ENCODE measurements around the gene DLGAP1.
"Not testable (repeated sequence)": the region's sequence is repeated elsewhere in the genome, so short reads cannot be mapped to it uniquely, and the experiment has no call there.

The DLGAP1 gene

DNA sequence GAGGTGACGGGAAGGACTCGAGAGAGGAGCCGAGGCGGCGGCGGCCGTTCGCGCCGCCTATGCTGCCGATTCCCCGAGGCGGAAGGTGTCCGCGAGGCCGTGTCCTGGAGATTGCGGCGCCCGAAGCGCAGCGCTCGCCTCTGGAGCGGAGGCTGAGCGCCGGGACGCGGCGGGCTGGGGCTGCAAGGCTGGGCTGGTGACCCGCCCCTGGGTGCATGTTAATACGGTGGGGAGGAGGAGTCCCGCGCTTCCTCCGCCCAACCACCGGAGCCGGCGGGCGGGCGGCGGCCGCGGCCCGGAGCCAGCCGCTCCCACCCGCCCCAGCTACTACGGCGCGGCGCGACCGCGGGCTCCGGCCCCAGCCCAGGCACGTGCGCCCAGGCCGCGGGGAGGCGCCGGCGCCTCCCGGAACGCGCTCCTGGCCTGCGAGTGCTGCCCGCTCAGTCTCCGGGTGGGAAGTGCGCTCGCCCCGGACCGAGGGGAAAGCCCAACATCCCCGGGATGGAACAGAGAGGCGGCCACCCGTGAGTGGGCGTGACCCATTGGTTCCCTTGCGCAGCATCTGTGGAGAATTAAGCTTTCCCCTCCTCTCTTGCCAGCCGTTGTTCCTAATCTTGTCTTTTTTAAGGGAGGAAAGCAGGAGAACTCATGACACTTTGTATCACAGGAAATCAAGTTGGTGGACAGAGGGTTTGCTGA lies at the start of gene DLGAP1:
Gene DLGAP1 (minus strand): TSS at position 195 of the 699 bp plus-strand sequence.
- TF ChIP-seq CTCF (IDR thresholded peaks at IDR 0.05) = no peak
- H3K9me3 Mint-ChIP-seq = no peaks in the 10 kb centered on the region
- peak within 1 kb of the TSS; percentile 91 for H3K4me3 Mint-ChIP-seq
- peak; percentile 84 for DNase-seq
- H3K4me1 Mint-ChIP-seq = peaks cover 23% of the 10 kb centered on the region
- no peaks in the 10 kb centered on the region for H3K36me3 Mint-ChIP-seq (ENCODE audit: low read depth)
- peak within 1 kb of the TSS; percentile 49 for H3K27ac Mint-ChIP-seq
- H3K27me3 Mint-ChIP-seq (ENCODE audit: low read depth, poor library complexity) = peaks cover 10% of the 10 kb centered on the region

GRCh38 chr18:4494703-4495284 lies 39.7 kb upstream of the DLGAP1 start:
- not testable (repeated sequence) for DNase-seq; H3K27me3 Mint-ChIP-seq (ENCODE audit: low read depth, poor library complexity); H3K4me1 Mint-ChIP-seq; H3K4me3 Mint-ChIP-seq; H3K27ac Mint-ChIP-seq; H3K36me3 Mint-ChIP-seq (ENCODE audit: low read depth)
- peaks cover 17% of the 10 kb centered on the region for H3K9me3 Mint-ChIP-seq

DNA sequence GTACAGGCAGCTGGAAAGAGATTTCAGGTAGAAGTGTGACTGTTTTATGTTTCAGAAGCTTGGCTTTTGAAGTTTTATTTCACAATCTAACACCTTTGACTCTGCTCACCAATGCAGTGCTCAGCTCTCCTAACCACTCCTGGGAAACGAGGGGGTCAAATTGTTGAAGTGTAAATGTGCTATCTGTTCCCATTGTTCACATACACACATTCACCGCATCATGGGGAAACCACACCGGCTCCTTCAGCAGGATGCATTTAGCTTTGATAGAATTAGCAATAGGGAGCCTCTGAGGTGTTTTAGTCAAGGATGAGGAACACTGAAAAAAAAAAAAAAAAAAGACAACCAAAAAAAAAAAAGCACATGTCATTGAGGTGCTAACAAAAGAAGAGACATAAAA lies 13.4 kb upstream of the DLGAP1 start:
- H3K27me3 Mint-ChIP-seq (ENCODE audit: low read depth, poor library complexity) = no peaks in the 10 kb centered on the region
- H3K9me3 Mint-ChIP-seq = no peaks in the 10 kb centered on the region
- no peak overlapping the region for H3K27ac Mint-ChIP-seq
- no peak overlapping the region for H3K4me3 Mint-ChIP-seq
- H3K4me1 Mint-ChIP-seq = no peaks in the 10 kb centered on the region
- TF ChIP-seq CTCF (IDR thresholded peaks at IDR 0.05) = no peak
- H3K36me3 Mint-ChIP-seq (ENCODE audit: low read depth) = no peaks in the 10 kb centered on the region
- DNase-seq = no peak

- TF ChIP-seq CTCF (IDR thresholded peaks at IDR 0.05) = no peak
- H3K27ac Mint-ChIP-seq = no peak overlapping the region
- peaks cover 28% of the 10 kb centered on the region for H3K4me1 Mint-ChIP-seq
- DNase-seq = peak; percentile 55
- peak overlapping the region; percentile 91 for H3K4me3 Mint-ChIP-seq
- H3K27me3 Mint-ChIP-seq (ENCODE audit: low read depth, poor library complexity) = peaks cover 14% of the 10 kb centered on the region
- H3K9me3 Mint-ChIP-seq = no peaks in the 10 kb centered on the region
- H3K36me3 Mint-ChIP-seq (ENCODE audit: low read depth) = no peaks in the 10 kb centered on the region
Measured at GRCh38 chr18:4454537-4455112, 482 bp downstream of the DLGAP1 start.

DNA sequence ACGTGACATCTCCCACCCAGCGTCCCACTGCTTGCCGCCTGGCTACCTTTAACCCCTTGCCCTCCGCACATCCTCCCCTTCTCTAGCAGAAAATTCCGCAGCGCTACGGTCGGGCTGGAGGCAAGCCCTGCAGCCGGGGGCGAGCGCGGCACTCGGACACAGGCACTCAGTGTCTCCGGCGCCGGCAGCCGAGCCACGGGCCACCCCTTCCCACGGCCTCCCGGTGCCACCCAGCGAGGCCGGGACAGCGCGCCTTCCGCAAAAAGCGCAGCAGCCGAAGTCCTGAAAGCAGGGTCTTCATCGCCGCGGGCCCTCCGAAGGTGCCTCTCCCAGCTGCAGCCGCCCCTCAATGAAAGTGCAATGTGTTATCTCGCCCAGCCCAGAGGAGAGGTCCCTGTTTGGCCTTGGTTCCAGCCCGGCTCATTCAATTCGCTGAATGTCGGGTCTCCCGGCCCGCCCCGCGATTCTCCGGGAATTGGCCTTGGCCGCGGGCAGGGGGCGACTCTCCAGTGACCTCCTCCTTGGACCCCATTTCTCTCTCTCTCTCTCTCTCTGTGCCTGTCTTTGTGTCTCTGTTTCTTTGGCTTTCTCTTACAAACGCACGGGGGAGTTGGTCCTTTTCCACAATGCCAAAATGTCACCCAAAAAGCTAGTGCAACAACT lies 1.1 kb downstream of the DLGAP1 start:
- DNase-seq = peak; percentile 73
- peaks cover 12% of the 10 kb centered on the region for H3K27me3 Mint-ChIP-seq (ENCODE audit: low read depth, poor library complexity)
- TF ChIP-seq CTCF (IDR thresholded peaks at IDR 0.05) = no peak

GRCh38 chr18:4453567-4453873 lies 1.6 kb downstream of the DLGAP1 start:
- no peak for DNase-seq
- no peaks in the 10 kb centered on the region for H3K9me3 Mint-ChIP-seq
- H3K4me1 Mint-ChIP-seq = peaks cover 31% of the 10 kb centered on the region
- peak overlapping the region; percentile 91 for H3K4me3 Mint-ChIP-seq
- no peak for TF ChIP-seq CTCF (IDR thresholded peaks at IDR 0.05)
- no peak overlapping the region for H3K27ac Mint-ChIP-seq
- no peaks in the 10 kb centered on the region for H3K36me3 Mint-ChIP-seq (ENCODE audit: low read depth)
- H3K27me3 Mint-ChIP-seq (ENCODE audit: low read depth, poor library complexity) = peaks cover 10% of the 10 kb centered on the region

More for the DNA sequence above, 1.1 kb downstream of the DLGAP1 start:
- no peak overlapping the region for H3K27ac Mint-ChIP-seq
- H3K36me3 Mint-ChIP-seq (ENCODE audit: low read depth) = no peaks in the 10 kb centered on the region
- H3K4me1 Mint-ChIP-seq = peaks cover 31% of the 10 kb centered on the region
- no peaks in the 10 kb centered on the region for H3K9me3 Mint-ChIP-seq
- peak overlapping the region; percentile 91 for H3K4me3 Mint-ChIP-seq

All from nephron progenitor cell (in vitro differentiated cells).